Hepatocyte (in vitro differentiated cells): ENCODE data around the gene SORBS2. TPM values are rescaled to one million over a fixed set of nuclear protein-coding genes. Genes with fewer than 3 reads are reported as not detected.

Experiments used
- DNase-seq: peaks from one replicate; pipeline ENCODE4 v3.0.0-alpha.2; 2016; ENCODE audit warnings: low spot score
- H2AFZ ChIP-seq: fragments of 200-600 bp; sonication (generic); 2 replicates; pipeline ENCODE4 v1.6.0; 2016; ENCODE audit warnings: antibody characterized with exemption, mild to moderate bottlenecking
- H3K27ac ChIP-seq: fragments of 200-600 bp; sonication (generic); 2 replicates; pipeline ENCODE4 v1.5.1; 2016; ENCODE audit warnings: mild to moderate bottlenecking
- H3K27me3 ChIP-seq: fragments of 200-600 bp; sonication (generic); 2 replicates; pipeline ENCODE4 v1.6.1; 2016
- H3K36me3 ChIP-seq: fragments of 200-600 bp; sonication (generic); replicated peaks from 2 replicates; pipeline ENCODE4 v1.5.1; 2016; ENCODE audit warnings: low read depth; ENCODE audit not compliant: insufficient read depth
- H3K4me1 ChIP-seq: fragments of 200-600 bp; sonication (generic); 2 replicates; pipeline ENCODE4 v1.5.1; 2016; ENCODE audit warnings: mild to moderate bottlenecking, moderate library complexity; ENCODE audit not compliant: insufficient read depth
- H3K4me2 ChIP-seq: fragments of 200-600 bp; sonication (generic); 2 replicates; pipeline ENCODE4 v1.6.0; 2016
- H3K4me3 ChIP-seq: fragments of 200-600 bp; sonication (generic); 2 replicates; pipeline ENCODE4 v1.5.1; 2016; ENCODE audit warnings: mild to moderate bottlenecking
- H3K79me2 ChIP-seq: fragments of 200-600 bp; sonication (generic); 2 replicates; pipeline ENCODE4 v1.6.0; 2017; ENCODE audit warnings: mild to moderate bottlenecking
- H3K9me2 ChIP-seq: fragments of 200-600 bp; sonication (generic); replicated peaks from 2 replicates; pipeline ENCODE4 v1.6.0; 2017; ENCODE audit warnings: mild to moderate bottlenecking; ENCODE audit not compliant: insufficient read depth
- H3K9me3 ChIP-seq: fragments of 200-600 bp; sonication (generic); 2 replicates; pipeline ENCODE4 v1.5.1; 2016; ENCODE audit warnings: low read depth, mild to moderate bottlenecking
- H4K20me1 ChIP-seq: fragments of 200-600 bp; sonication (generic); 2 replicates; pipeline ENCODE4 v1.6.0; 2016; ENCODE audit warnings: mild to moderate bottlenecking; ENCODE audit not compliant: insufficient read depth, poor library complexity, severe bottlenecking
- CTCF ChIP-seq: fragments of 200-600 bp; sonication (generic); IDR thresholded peaks from 2 replicates; pipeline ENCODE4 v1.5.1; 2016; ENCODE audit warnings: antibody characterized with exemption, mild to moderate bottlenecking; ENCODE audit not compliant: poor library complexity
- EZH2 ChIP-seq: fragments of 200-600 bp; sonication (generic); IDR thresholded peaks from 2 replicates; pipeline ENCODE4 v1.6.1; 2016; ENCODE audit warnings: antibody characterized with exemption, mild to moderate bottlenecking, borderline replicate concordance
- EZH2phosphoT487 ChIP-seq: fragments of 200-600 bp; sonication (generic); IDR thresholded peaks from one replicate; pipeline ENCODE4 v1.6.1; 2018; ENCODE audit warnings: antibody characterized with exemption, mild to moderate bottlenecking, low read depth, moderate library complexity; ENCODE audit not compliant: unreplicated experiment, severe bottlenecking
- WGBS: methylation state at CpG from one replicate; pipeline ENCODE4 v1.1.6; 2016; ENCODE audit warnings: low lambda C conversion rate; ENCODE audit errors: missing lambda C conversion rate; 5-methylcytosine and 5-hydroxymethylcytosine counted together
- polyA plus RNA-seq: library from polyadenylated mRNA; unstranded; fragments of >200 nt; fragmentation: Nextera tagmentation; extraction: Ambion mirVana; gene quantifications from 2 replicates; pipeline ENCODE4 v1.2.1, GENCODE V29; 2016
- total RNA-seq: library from RNA; depleted of rRNA; stranded (reverse); fragments of >200 nt; gene quantifications from 2 replicates; pipeline ENCODE4 v1.2.3, GENCODE V29; 2014

Gene SORBS2
- total and polyA plus RNA-seq, 2 experiments from 2014 or later = 43.4 to 52.1 TPM

- no peak for DNase-seq
- no peaks in the 10 kb centered on the region for H3K36me3 ChIP-seq
- no peaks in the 10 kb centered on the region for H3K27me3 ChIP-seq
- H4K20me1 ChIP-seq = no peaks in the 10 kb centered on the region
- no peak overlapping the region for H2AFZ ChIP-seq
- H3K4me3 ChIP-seq = no peak overlapping the region
- 99% methylated on average over 4 of the region's 4 CpGs for WGBS
- no peak for TF ChIP-seq EZH2phosphoT487
- no peak for TF ChIP-seq CTCF
- no peak for TF ChIP-seq EZH2
- no peak overlapping the region for H3K27ac ChIP-seq
- H3K79me2 ChIP-seq = no peaks in the 10 kb centered on the region
- H3K4me1 ChIP-seq = no peaks in the 10 kb centered on the region
- no peaks in the 10 kb centered on the region for H3K9me3 ChIP-seq
- H3K4me2 ChIP-seq = no peak overlapping the region
- H3K9me2 ChIP-seq = no peaks in the 10 kb centered on the region
Observed at GRCh38 chr4:185740471-185740873, 71.5 kb downstream of the SORBS2 start.

GRCh38 chr4:185738820-185739219 is 73.2 kb downstream of the SORBS2 start:
- H3K4me3 ChIP-seq = no peak overlapping the region
- DNase-seq = no peak
- no peaks in the 10 kb centered on the region for H3K9me3 ChIP-seq
- H4K20me1 ChIP-seq = no peaks in the 10 kb centered on the region
- TF ChIP-seq CTCF (no peak), EZH2phosphoT487 (no peak)
- peak overlapping the region; percentile 3 for H3K27ac ChIP-seq
- H3K9me2 ChIP-seq = no peaks in the 10 kb centered on the region
- H3K4me2 ChIP-seq = no peak overlapping the region
- no peaks in the 10 kb centered on the region for H3K4me1 ChIP-seq
- no peaks in the 10 kb centered on the region for H3K79me2 ChIP-seq
- no peaks in the 10 kb centered on the region for H3K27me3 ChIP-seq
- no peaks in the 10 kb centered on the region for H3K36me3 ChIP-seq
- no peak overlapping the region for H2AFZ ChIP-seq

GRCh38 chr4:185738038-185738552 is 73.9 kb downstream of the SORBS2 start:
- H3K36me3 ChIP-seq = no peaks in the 10 kb centered on the region
- WGBS = 44% methylated on average over 10 of the region's 10 CpGs
- H3K9me3 ChIP-seq = no peaks in the 10 kb centered on the region
- H4K20me1 ChIP-seq = no peaks in the 10 kb centered on the region
- H2AFZ ChIP-seq = no peak overlapping the region
- TF ChIP-seq EZH2 = no peak
- TF ChIP-seq EZH2phosphoT487 = no peak
- no peak for TF ChIP-seq CTCF
- H3K9me2 ChIP-seq = no peaks in the 10 kb centered on the region
- H3K27me3 ChIP-seq = no peaks in the 10 kb centered on the region
- H3K27ac ChIP-seq = peak overlapping the region; percentile 60
- no peak overlapping the region for H3K4me3 ChIP-seq
- peak overlapping the region; percentile 23 for H3K4me2 ChIP-seq
- DNase-seq = no peak
- H3K4me1 ChIP-seq = no peaks in the 10 kb centered on the region
- no peaks in the 10 kb centered on the region for H3K79me2 ChIP-seq

GRCh38 chr4:185737489-185738037 is 74.4 kb downstream of the SORBS2 start:
- no peaks in the 10 kb centered on the region for H3K79me2 ChIP-seq
- no peaks in the 10 kb centered on the region for H3K4me1 ChIP-seq
- WGBS = 88% methylated on average over 21 of the region's 21 CpGs
- no peaks in the 10 kb centered on the region for H3K36me3 ChIP-seq
- peak overlapping the region; percentile 60 for H3K27ac ChIP-seq
- H3K4me3 ChIP-seq = no peak overlapping the region
- no peaks in the 10 kb centered on the region for H3K9me3 ChIP-seq
- TF ChIP-seq EZH2 (no peak), EZH2phosphoT487 (no peak), CTCF (no peak)
- no peaks in the 10 kb centered on the region for H3K9me2 ChIP-seq
- no peaks in the 10 kb centered on the region for H4K20me1 ChIP-seq
- H3K4me2 ChIP-seq = peak overlapping the region; percentile 23
- no peak for DNase-seq
- H3K27me3 ChIP-seq = no peaks in the 10 kb centered on the region
- no peak overlapping the region for H2AFZ ChIP-seq
